GM18498 (cell line): ENCODE measurements around the gene RFX1.
A peak's percentile ranks its signal among the peaks of the same experiment; 100 is the strongest.

Experiments used
- ATAC-seq: cut with Tn5 transposase; IDR thresholded peaks from one replicate; pipeline ENCODE4 v1.9.1; 2021; ENCODE audit warnings: mild to moderate bottlenecking, moderate library complexity; ENCODE audit not compliant: unreplicated experiment

Gene RFX1

DNA sequence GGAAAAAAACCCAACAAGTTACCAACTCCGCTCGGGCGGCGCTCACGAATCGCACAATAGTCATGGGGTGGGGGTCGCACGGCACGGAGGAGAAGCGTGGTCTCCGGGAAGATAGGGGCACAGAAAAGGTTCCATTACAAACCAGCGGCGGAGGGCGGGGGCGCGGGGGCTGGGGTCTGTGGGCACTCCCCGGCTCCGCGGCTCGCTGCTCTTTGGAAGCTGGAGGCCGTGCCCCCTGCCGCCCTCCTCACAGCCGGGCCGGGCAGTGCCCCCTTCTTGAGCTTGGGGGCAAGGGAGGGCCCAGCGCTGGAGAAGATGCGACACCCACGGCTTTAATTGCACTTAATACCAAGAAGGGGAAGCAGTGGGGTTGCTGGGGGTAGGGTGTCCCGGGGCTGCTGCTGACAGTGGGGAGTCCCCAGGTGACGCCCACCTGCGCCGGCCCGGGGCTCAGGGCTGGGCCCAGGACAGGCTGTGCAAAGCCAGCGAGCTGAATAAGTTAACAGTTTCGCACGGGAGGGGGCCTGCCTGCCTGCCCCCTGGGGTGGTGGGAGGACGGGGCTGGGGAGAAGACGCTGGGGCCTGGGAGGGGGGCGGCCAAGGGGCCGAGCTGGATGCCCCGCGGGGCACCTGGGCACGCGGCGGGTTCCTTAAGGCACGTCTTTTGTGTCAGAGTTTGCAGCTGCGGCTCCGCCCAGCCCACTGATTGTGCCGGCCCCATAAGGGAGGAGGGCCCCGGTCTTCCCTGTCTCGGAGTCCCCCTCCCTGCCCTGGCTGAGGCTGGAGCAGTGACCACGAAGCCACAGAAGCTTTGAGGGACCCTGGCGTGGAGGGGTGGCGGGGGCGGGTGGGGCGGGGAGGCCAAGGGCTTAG lies 44.1 kb downstream of the RFX1 start:
- ATAC-seq = no peak

DNA sequence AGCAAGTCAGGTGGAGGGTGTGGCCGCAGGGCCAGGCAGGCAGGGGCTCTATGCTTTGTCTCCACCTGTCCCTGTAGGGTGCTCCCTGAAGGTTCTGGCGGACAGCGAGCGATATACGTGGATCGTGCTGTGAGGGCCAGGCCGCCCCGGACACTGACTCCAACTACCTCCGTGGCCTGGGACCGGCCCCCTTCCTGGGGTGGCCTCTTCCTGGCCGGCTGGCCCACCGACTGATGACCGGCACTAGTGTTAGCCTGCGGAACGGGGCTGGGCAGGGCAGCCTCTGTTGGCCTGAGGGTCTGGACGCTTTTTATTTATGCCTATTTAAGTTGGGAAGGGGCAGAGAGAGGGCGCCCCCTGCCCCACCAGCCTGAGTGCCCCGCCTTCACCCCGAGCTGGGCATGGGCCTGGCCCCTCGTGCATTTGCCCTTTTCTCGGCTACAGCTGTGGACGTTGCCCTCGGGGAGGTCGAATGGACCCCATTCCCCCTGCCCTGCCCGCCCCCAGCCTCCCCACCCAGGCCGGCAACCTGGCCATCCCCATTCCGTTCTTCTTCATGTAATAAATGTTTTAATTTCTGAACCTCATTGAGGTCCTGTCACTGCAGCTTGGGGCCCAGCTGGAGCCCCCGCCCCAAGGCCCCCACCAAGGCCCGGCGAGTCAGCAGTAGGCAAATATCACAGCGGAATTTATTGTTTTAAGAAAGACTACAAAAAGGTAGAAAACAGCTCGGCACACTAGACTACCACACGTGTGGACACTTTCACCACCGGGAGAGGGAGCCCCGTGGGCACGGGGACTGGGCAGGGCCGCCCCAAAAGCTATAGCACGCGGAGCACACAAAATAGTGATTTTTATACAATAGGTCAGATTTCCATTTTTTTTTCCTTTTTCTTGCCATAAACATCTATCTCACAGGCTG lies 45.0 kb downstream of the RFX1 start:
- no peak for ATAC-seq

DNA sequence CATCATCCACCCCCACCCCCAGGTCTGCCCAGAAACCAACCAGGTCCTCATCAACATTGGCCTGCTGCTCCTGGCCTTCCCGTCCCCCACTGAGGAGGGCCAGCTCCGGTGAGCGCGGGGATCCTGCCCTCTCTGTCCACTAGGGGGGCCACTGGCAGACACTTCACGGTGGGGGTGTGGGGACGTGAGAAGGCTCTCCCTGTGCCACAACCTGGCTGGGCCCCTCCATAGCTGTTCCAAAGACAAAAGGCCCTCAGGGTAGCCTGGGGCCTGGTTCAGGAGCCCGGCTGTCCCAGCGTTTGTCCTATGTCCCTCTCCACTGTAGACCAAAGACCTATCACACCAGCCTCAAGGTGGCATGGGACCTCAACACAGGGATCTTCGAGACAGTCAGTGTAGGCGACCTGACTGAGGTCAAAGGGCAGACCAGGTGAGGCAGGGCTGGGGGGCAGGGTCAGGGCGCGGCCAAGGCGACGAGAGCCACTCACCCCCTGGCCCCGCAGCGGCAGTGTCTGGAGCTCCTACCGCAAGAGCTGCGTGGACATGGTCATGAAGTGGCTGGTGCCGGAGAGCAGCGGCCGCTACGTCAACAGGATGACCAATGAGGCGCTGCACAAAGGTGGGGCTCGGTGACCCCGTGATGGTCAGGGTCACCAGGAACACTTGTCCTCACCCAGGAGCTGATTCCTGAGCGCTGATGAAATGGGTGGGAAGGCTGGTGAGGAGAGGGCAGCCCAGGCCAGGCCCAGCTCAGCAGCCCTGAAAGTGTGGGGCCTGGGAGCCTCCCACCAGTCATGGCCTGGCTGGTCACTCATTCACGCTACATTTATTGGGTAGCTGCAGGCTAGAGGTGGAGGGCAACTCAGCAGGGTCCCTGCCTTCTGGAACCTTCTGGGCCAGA lies 45.9 kb downstream of the RFX1 start:
- ATAC-seq = no peak

DNA sequence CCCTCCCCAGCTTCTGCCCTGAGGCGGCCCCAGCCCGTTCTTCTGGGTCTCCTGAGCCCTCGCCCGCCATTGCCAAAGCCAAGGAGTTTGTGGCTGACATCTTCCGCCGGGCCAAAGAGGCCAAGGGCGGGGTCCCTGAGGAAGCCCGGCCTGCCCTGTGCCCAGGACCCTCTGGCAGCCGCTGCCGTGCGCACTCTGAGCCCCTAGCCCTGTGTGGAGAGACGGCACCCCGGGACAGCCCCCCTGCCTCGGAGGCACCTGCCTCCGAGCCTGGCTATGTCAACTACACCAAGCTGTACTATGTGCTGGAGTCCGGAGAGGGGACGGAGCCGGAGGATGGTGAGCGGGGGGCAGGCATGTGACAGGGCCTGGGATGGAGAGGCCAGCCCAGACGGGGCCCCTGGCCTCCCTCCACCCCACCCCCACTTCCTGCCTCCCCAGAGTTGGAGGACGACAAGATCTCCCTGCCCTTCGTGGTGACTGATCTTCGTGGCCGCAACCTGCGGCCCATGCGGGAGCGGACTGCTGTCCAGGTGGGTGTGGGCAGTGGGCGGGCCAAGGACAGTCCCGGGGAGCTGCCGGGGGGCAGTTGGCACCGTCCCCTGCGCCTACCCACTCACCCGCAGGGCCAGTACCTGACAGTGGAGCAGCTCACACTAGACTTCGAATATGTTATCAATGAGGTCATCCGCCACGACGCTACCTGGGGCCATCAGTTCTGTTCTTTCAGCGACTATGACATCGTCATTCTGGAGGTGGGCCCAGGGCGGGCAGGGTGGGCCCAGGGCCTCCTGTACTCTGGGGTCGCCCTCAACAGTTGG lies 46.8 kb downstream of the RFX1 start:
- no peak for ATAC-seq

DNA sequence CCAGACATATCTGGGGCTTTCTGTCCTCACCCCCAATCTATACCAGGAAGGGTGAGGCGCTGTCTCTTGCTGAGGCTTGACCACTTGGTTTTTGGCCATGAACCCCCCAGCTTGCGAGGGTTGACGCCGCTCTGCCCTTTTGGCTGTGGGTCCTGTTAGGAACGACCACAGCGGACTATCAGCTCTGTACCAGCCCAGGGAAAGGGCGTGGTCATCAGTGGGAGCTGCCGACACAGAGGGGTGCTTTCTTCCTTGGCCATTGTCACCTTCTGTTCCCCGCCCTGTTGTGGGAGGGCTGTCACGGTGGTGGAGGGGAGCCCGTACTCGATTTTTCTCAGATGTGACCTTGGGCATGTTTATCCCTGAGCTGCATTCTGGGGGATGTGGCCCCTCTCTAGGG lies 48.1 kb downstream of the RFX1 start:
- no peak for ATAC-seq

DNA sequence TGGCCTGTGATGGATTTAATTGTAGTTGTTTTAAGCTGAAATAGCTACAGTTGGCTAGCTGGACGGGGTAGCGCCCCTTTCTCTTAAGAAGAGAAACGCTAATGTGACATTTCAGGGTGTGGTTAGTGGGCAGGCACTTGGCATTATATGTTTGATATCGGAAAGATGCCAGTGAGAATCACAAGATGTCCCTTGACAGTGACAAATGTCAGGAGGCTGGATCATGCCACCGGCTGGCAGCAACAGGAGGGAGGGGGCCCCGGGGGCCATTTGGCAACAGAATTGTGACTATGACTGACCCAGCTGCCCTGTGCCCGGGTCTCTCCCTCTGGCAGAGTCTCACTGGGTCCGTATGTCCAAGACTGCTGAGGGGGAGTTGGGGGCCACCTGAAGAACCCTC lies 49.1 kb downstream of the RFX1 start:
- no peak for ATAC-seq

DNA sequence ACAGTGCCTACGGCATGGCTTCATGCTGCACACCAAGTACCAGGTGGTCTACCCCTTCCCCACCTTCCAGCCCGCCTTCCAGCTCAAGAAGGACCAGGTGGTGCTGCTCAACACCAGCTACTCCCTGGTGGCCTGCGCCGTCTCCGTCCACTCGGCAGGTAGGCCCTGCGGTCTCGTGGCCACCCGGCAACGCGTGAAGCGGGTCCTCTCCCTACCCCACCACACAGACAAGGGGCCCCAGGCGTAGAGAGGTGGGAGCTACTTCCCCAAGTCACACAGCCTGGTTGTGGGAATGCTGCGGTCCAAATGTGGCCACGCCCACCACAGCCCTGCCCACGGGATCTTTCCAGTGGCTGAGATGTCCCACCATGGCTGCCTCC lies 49.8 kb downstream of the RFX1 start:
- ATAC-seq = no peak

DNA sequence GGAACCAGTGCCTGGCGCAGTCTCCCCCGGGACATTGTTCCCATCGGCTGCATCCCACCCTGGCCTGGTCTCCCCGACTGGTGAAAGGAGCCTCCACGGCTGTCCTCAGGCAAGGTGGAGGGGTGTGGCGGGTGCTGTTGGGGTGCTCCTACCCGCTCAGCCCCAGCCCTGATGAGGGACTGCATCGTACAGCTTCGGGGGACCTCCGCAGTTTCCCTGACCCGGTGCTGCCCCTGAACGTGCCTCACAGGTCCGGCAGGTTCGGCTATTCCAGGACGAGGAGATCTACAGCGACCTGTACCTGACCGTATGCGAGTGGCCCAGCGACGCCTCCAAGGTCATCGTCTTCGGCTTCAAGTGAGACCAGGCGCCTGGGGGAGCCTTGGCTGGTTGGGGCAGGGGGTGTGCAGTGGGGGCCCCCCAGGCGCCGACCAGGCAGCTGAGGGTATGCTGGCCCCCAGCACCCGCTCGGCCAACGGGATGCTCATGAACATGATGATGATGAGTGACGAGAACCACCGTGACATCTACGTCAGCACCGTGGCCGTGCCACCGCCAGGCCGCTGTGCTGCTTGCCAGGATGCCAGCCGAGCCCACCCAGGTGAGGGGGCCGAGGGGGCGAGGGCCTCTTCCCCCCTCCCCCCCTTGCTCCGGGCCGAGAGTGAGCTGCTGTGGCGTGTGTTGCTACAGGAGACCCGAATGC lies 50.3 kb downstream of the RFX1 start:
- no peak for ATAC-seq

DNA sequence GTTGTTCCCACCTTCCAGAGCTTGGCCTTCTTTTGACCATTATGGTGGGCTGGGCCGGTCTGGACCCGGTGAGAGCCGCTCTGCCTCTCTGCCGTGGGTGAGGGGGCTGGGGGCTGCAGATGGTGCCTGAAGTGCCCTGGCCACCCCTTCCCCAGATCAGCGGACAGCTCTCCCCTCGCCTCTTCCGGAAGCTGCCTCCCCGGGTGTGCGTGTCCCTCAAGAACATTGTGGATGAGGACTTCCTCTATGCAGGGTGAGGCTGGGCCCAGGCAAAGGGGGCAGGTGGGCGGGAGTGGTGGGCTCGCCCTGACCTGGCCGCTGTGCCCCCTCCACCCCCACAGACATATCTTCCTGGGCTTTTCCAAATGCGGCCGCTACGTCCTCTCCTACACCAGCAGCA lies 51.9 kb downstream of the RFX1 start:
- no peak for ATAC-seq

DNA sequence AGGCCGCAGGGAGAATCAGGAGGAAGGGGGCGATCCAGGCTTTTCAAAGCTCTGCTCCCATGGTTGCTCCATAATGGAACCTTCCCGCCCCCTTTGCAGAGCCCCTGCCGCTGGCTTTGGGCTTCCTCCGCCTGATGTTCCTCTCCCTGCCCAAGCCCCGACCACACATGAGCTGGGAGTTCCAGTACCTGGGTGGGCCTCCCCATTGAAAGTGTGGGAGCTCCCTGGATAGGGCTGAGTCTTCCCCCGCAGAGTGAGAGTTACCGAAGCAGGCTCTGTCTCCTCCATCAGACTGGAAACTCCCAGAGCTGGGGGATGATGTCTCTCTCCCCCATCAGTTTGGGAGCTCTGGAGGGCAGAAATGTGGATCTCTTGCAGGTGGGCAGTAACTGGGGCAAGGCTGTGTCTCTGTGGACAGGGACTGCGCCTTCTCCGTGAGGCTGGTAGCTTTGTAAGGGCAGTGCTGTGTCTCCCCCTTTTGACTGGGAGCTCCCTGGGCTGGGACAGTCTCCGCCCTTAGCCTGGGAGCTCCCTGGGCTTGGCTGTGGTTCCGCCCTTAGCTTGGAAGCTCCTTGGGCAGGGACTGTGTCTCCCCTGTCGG lies 53.1 kb downstream of the RFX1 start:
- ATAC-seq = no peak

DNA sequence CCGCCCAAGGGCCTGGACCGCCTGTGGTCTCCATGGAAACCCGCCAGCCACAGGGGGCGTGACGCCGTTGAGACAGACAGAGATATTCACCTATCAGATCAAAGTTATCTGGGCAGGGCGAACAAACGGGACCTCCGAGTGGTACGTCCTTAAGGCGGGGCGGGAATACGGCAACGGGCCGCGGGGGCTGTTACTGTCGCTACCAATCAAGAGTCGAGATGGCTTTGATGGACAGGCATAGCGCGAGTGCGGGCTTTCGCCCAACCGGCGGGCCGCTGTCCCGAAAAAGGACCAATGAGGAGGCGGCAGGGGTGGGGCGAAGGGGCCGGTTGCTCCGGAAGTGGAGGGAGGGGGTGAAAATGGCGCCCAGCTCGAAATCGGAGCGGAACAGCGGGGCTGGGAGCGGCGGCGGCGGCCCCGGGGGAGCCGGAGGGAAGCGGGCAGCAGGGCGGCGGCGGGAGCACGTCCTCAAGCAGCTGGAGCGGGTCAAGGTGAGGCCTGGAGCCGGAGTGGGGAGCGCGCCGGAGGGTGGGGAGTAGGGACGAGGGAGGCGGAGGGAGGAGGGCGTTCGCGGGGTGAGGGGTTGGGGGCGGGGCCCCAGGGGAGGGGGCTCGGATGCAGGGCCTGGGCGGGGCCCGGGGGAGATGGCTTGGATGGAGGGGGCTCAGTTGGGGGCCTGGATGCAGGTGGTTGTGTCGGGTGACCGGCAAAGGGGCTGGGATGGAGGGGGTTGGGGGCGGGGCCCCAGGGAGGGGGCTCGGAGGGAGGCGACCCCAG lies 53.8 kb downstream of the RFX1 start, which contains the start of gene DCAF15:
Gene DCAF15, plus strand, starts transcription at position 356 of the 777 bp plus-strand sequence. Its CDS starts 4 bp downstream, at position 360.
- peak; percentile 97 for ATAC-seq

DNA sequence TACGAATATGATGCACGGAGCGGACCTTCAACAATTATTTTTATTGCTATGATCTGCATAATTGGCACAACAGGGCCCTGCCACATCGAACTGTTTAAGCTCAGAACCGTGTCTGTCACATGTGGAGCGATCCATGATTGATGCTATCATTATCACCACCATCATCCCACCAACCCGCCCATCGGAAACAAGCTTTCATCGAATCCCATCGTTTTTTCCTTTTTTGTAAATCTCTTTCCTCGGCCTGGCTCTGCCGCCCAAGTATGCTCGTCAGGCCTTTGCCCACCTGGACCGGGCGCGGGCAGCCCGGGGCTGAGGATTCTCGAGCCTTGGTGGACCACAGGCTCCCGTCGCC lies 54.3 kb downstream of the RFX1 start:
- ATAC-seq = peak; percentile 2

DNA sequence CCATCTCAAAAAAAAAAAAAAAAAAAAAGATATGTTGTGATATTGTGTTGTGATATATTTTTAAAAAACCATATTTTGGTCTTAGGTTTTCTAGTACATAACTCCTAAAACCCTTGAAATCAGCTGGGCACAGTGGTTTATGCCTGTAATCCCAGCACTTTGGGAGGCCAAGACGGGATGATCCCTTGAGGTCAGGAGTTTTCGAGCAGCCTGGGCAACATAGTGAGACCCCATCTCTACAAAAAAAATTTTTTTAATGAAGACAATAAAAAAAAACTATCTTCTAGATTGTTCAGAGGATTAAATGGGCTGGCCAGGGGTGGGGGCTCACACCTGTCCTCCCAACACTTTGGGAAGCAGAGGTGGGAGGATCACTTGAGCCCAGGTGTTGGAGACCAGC lies 55.1 kb downstream of the RFX1 start:
- no peak for ATAC-seq

DNA sequence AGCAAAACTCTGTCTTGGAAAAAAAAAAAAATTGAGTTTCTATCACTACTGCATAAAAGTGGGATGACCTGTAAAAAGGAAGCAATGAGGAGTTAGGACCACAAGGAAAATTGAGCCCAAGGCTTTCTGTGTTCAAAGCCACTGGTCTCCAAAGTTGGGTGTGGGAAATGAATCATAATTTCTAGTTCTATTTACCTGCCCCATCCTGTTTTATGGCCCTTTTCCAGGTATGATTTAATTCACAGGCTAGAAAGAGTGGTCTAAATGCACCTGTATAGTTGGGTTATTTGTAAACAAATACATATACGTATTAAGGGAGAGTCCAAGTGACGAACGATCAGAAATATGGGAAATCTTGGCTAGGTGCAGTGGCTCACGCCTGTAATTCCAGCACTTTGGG lies 59.7 kb downstream of the RFX1 start:
- no peak for ATAC-seq

DNA sequence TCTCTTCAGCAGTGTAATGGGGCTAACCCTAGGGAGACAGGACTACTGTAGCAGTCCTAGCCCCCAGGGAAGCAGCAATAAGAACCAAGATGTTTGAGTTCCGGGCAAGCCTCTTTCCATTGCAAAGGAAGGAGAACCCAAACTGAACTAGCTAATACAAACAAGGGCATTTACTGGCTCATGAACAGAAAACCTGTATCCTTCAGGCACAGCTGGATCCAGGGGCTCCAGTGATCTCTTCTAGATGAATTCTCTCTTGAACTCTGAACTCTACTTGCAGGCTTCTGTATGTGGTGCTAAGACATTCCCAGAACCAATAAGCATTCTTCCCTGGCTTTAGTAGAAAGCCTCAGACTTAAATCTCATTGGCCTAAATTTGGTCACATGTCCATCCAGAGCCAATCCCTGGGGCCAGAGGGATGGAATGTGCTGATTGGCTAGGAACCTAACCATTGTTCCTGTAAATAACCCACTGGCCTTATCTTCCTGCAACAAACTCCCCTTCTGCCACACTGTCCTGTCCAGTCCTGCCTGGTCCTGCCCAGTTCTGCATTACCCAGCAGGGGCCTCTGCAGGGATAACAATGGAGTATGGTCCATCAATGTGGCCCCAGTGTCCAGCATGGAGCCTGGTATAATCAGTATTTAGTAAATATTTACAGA lies 64.0 kb downstream of the RFX1 start:
- no peak for ATAC-seq

DNA sequence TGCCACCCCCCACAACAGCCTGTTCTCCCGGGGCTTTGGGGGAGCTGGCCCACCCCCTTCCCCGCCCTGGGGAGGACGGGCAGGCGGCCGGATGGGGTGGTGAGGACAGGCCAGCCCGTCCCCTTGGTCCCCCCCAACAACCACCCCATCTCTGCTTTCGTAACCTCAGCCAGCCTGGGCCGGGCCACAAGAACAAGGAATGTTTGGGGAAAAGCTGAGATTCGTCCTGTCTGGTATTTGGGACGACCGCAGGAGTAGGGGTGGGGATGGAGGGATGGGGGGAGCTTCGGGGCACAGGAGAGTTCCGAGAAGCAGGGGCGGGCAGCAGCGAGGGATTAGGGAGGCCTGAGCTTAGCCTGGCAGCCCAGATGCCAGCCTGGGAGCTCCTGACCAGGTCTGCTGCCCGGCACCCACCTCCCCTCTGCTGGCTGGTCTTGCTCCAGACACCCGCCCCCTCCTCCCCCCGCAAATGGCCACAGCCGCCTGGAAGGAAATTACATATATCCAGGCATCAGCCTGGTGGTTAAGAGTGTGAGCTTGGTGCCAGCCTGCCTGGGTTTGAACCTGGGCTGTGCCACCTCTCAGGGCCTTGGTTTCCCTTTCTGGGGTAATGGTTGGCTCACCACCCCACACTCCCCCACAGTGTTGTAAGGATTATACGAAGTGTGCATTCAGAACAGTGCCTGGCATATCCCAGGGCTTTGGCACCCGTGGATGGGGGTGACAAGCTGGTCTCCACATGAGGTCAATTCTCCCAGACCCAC lies 67.6 kb downstream of the RFX1 start, which contains the start of gene PODNL1:
Gene PODNL1, minus strand, starts transcription at position 117 of the 764 bp plus-strand sequence. CDS start 236 bp downstream, outside the sequence.
- ATAC-seq = no peak
